Upper lobe of right lung (tissue), 1 donor: ENCODE results near the gene CNRIP1. TPM values are rescaled to one million over a fixed set of nuclear protein-coding genes. Genes with fewer than 3 reads are reported as not detected.

ENCODE experiments used
- ATAC-seq: fragments of 200-7000 bp; cut with Tn5 transposase; one replicate; pipeline ENCODE4 v1.9.1; 2020; ENCODE audit warnings: mild to moderate bottlenecking, moderate library complexity
- DNase-seq: peaks from one replicate; pipeline ENCODE4 v3.0.0-alpha.2; 2020
- H3K27ac ChIP-seq: fragments of 200-600 bp; one replicate; pipeline ENCODE4 v1.8.0; 2022
- H3K27me3 ChIP-seq: fragments of 200-600 bp; one replicate; pipeline ENCODE4 v1.8.0; 2022; ENCODE audit warnings: mild to moderate bottlenecking
- H3K36me3 ChIP-seq: fragments of 200-600 bp; one replicate; pipeline ENCODE4 v1.8.0; 2022
- H3K4me1 ChIP-seq: fragments of 200-600 bp; one replicate; pipeline ENCODE4 v1.8.0; 2022
- H3K4me3 ChIP-seq: fragments of 200-600 bp; one replicate; pipeline ENCODE4 v1.8.0; 2022; ENCODE audit warnings: mild to moderate bottlenecking
- H3K9me3 ChIP-seq: fragments of 200-600 bp; one replicate; pipeline ENCODE4 v1.8.0; 2022
- CTCF ChIP-seq: fragments of 200-600 bp; IDR thresholded peaks from one replicate; pipeline ENCODE4 v1.8.0; 2022; ENCODE audit warnings: antibody characterized with exemption
- intact Hi-C: fragments of 100-400 bp; cut with DNase I; formaldehyde crosslinking; loops from one replicate; pipeline ENCODE4 v1.11.0; 2022
- total RNA-seq: library from RNA; stranded (reverse); fragmentation: NEBNext Ultra II Directional; extraction: Animal tissue kit (Norgen Biotek cat#: 25700); gene quantifications from one replicate; pipeline ENCODE4 v1.2.1, GENCODE V29; 2021
- donor health status: DM: no; HTN: yes; CAD: no; lungs with severe emphysema.

CNRIP1 gene
- total RNA-seq, 1 donor from 2014 or later: 23.8 TPM

GRCh38 chr2:68295516-68295915 is 24.2 kb downstream of the CNRIP1 start:
- H3K4me1 ChIP-seq: no peaks in the 10 kb centered on the region
- no peak overlapping the region for H3K27ac ChIP-seq
- intact Hi-C loops: no loop called here
- TF ChIP-seq CTCF: no peak
- no peaks in the 10 kb centered on the region for H3K9me3 ChIP-seq
- ATAC-seq (no peak), DNase-seq (no peak)
- H3K4me3 ChIP-seq: no peak overlapping the region
- H3K36me3 ChIP-seq: no peaks in the 10 kb centered on the region
- no peaks in the 10 kb centered on the region for H3K27me3 ChIP-seq

GRCh38 chr2:68294913-68295312 is 24.8 kb downstream of the CNRIP1 start:
- Histone ChIP-seq H3K9me3 (no peaks in the 10 kb centered on the region), H3K27ac (no peak overlapping the region), H3K27me3 (no peaks in the 10 kb centered on the region), H3K4me3 (no peak overlapping the region), H3K4me1 (no peaks in the 10 kb centered on the region), H3K36me3 (no peaks in the 10 kb centered on the region)
- ATAC-seq (no peak), DNase-seq (no peak)
- intact Hi-C loops: no loop called here
- TF ChIP-seq CTCF: no peak

- no peak for TF ChIP-seq CTCF
- no peak for ATAC-seq
Observed at GRCh38 chr2:68294187-68294586, 25.6 kb downstream of the CNRIP1 start.

GRCh38 chr2:68293755-68294154 is 26.0 kb downstream of the CNRIP1 start:
- H3K27me3 ChIP-seq: no peaks in the 10 kb centered on the region
- no peak overlapping the region for H3K27ac ChIP-seq
- no peaks in the 10 kb centered on the region for H3K36me3 ChIP-seq
- no peaks in the 10 kb centered on the region for H3K4me1 ChIP-seq
- no peak for ATAC-seq
- H3K9me3 ChIP-seq: no peaks in the 10 kb centered on the region
- H3K4me3 ChIP-seq: no peak overlapping the region
- no peak for DNase-seq
- no peak for TF ChIP-seq CTCF
- intact Hi-C loops: no loop called here

More at GRCh38 chr2:68294187-68294586, 25.6 kb downstream of the CNRIP1 start:
- Histone ChIP-seq H3K27me3 (no peaks in the 10 kb centered on the region), H3K4me3 (no peak overlapping the region), H3K27ac (no peak overlapping the region), H3K4me1 (no peaks in the 10 kb centered on the region), H3K36me3 (no peaks in the 10 kb centered on the region), H3K9me3 (no peaks in the 10 kb centered on the region)
- DNase-seq: no peak
- intact Hi-C loops: no loop called here

- intact Hi-C loops: no loop called here
Observed at GRCh38 chr2:68293024-68293423, 26.7 kb downstream of the CNRIP1 start.

More at GRCh38 chr2:68293024-68293423, 26.7 kb downstream of the CNRIP1 start:
- Histone ChIP-seq H3K4me3 (no peak overlapping the region), H3K4me1 (peaks cover 6% of the 10 kb centered on the region), H3K36me3 (no peaks in the 10 kb centered on the region), H3K27me3 (no peaks in the 10 kb centered on the region), H3K27ac (no peak overlapping the region), H3K9me3 (no peaks in the 10 kb centered on the region)
- ATAC-seq (no peak), DNase-seq (no peak)
- TF ChIP-seq CTCF: no peak
